Transverse colon (tissue), 3 donors: ENCODE measurements around the gene CYSRT1.

Experiments
- POLR2A ChIP-seq: fragments of 450-650 bp; IDR thresholded peaks from one replicate; pipeline ENCODE4 v1.6.1; 2016; ENCODE audit warnings: antibody characterized with exemption, mild to moderate bottlenecking, moderate library complexity
- TF ChIP-seq, protein P1 (sequence below), 5 experiments: fragments of 200-600 bp in 3 of 5; fragments of 450-650 bp in 2 of 5; sonication (generic) in 3 of 5; IDR thresholded peaks; 1 replicate in 2 of 5; 2 replicates in 3 of 5; pipeline ENCODE4 v1.5.1; 2016 to 2017; ENCODE audit warnings: antibody characterized with exemption in 5 of 5, inconsistent platforms in 3 of 5, mild to moderate bottlenecking in 2 of 5, moderate library complexity in 1 of 5

DNA sequence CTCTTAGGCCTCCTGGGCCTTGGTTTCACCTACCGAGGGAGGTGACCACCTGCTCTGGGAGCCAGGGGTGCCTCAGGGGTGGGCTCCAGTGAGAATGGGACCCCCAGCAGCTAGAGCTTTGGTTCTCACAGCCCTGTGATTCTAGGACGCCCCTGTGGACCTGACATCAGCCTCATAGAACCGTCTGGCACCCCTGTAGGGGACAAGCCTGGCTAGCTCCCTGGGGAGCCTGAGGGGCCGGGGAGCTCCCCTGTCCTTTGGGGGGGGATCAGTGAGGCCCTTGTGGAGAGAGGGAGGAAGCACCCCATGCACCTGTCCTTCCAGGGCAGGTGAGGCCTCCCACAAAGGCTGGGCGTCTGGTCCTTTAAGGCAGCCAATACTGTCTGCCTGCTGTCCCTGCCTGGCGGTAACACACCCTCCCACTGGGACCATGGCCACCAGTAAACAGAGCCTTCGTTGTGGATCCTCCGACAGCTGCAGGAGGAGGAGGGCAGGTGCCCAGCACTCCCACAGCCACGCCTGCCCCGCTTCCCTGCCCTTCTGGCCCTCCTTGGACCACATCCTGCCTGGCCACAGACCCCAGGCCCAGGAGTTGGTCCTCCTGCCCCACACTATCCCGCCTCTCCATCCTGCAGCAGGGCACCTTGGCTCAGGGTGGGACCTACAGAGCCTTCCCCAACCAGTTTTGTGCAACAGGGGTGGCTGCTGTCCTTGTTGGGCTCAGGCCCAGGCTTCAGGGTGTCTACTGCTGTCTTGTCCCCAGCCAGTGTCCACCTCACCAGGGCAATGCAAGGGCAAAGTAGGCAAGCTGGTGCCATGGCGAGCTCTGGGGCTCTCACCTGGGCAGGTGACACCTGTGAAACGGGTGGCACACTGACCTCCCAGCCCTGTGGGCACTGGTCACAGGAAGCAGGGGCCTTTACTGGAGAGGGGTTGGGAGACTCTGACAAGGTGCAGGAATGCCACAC, 13.1 kb downstream of the CYSRT1 start:
- TF ChIP-seq, protein P1, sequence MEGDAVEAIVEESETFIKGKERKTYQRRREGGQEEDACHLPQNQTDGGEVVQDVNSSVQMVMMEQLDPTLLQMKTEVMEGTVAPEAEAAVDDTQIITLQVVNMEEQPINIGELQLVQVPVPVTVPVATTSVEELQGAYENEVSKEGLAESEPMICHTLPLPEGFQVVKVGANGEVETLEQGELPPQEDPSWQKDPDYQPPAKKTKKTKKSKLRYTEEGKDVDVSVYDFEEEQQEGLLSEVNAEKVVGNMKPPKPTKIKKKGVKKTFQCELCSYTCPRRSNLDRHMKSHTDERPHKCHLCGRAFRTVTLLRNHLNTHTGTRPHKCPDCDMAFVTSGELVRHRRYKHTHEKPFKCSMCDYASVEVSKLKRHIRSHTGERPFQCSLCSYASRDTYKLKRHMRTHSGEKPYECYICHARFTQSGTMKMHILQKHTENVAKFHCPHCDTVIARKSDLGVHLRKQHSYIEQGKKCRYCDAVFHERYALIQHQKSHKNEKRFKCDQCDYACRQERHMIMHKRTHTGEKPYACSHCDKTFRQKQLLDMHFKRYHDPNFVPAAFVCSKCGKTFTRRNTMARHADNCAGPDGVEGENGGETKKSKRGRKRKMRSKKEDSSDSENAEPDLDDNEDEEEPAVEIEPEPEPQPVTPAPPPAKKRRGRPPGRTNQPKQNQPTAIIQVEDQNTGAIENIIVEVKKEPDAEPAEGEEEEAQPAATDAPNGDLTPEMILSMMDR (IDR thresholded peaks at IDR 0.05): peak in 1 of 5 experiments; percentile 21
- peak; percentile 48 for TF ChIP-seq POLR2A
